K562 (cell line): ENCODE measurements around the gene COL6A1. TPM values are rescaled to one million over a fixed set of nuclear protein-coding genes. Genes with fewer than 3 reads are reported as not detected.

ENCODE experiments used
- ATAC-seq: fragments of 200-7000 bp; cut with Tn5 transposase; 3 replicates; pipeline ENCODE4 v1.9.1; 2020; ENCODE audit warnings: moderate library complexity
- BruUV-seq: library from RNA; stranded (reverse); fragments of 400-500 nt; replicated peaks from 2 replicates; lab custom pipeline; 2021; lab: Mats Ljungman, UMichigan
- CTCF ChIA-PET: fragments of 300-600 bp; formaldehyde crosslinking; extraction: SDS; loops from one replicate; lab custom pipeline; 2021; ENCODE audit warnings: low intra/inter-chr PET ratio; lab: Yijun Ruan, JAX
- POLR2A ChIA-PET: fragments of 300-600, 350-650 bp; sonication (Branson Sonifier 250); formaldehyde crosslinking; extraction: SDS; loops from one replicate; lab custom pipeline; 2021; ENCODE audit warnings: antibody characterized with exemption, inconsistent platforms; lab: Yijun Ruan, JAX
- DNase-seq, 4 experiments: peaks; one replicate each; pipeline versions ENCODE4 v3.0.0 to v3.0.0-alpha.2; 2011 to 2018; ENCODE audit warnings: low spot score in 3 of 4, mixed read lengths in 3 of 4; ENCODE audit errors: extremely low read depth in 1 of 4
- FAIRE-seq: peaks from 2 replicates; lab custom pipeline; 2011; peaks lifted over from hg19 to GRCh38; lab: Jason Lieb, UNC
- H2AFZ ChIP-seq: 2 replicates; pipeline ENCODE4 v1.6.0; 2011; ENCODE audit warnings: low read depth, low read length, control low read depth, inconsistent platforms
- H3K27ac ChIP-seq: fragments of 200-600 bp; 3 replicates; pipeline ENCODE4 v1.8.0; 2011; ENCODE audit warnings: low read depth, mild to moderate bottlenecking, control low read depth, inconsistent platforms, low read length, moderate library complexity, mixed read lengths; ENCODE audit errors: extremely low read depth
- H3K27me3 ChIP-seq, 2 experiments: fragments of 300-600 bp in 1 of 2; 2 replicates in 1 of 2; 3 replicates in 1 of 2; pipeline versions ENCODE4 v1.6.0 to v1.8.0; 2011; ENCODE audit warnings: inconsistent platforms in 2 of 2, low read length in 2 of 2, mild to moderate bottlenecking in 1 of 2, mixed read lengths in 1 of 2, moderate library complexity in 1 of 2; ENCODE audit not compliant: control insufficient read depth in 2 of 2, insufficient read depth in 2 of 2
- H3K36me3 ChIP-seq: fragments of 300-600 bp; 3 replicates; pipeline ENCODE4 v1.8.0; 2011; ENCODE audit warnings: mild to moderate bottlenecking, low read length, inconsistent platforms; ENCODE audit not compliant: control insufficient read depth, insufficient read depth
- H3K4me1 ChIP-seq, 2 experiments: fragments of 200-600 bp in 1 of 2; replicated peaks in 1 of 2; 2 replicates in 1 of 2; 3 replicates in 1 of 2; pipeline versions ENCODE4 v1.5.1 to v1.8.0; 2011; ENCODE audit warnings: inconsistent platforms in 2 of 2, low read length in 2 of 2, mild to moderate bottlenecking in 1 of 2, mixed read lengths in 1 of 2, moderate library complexity in 1 of 2; ENCODE audit not compliant: control insufficient read depth in 2 of 2, insufficient read depth in 2 of 2
- H3K4me2 ChIP-seq: 2 replicates; pipeline ENCODE4 v1.6.1; 2011; ENCODE audit warnings: low read length, control low read depth, inconsistent platforms, mixed read lengths; ENCODE audit not compliant: insufficient read depth
- H3K4me3 ChIP-seq: fragments of 200-600 bp; sonication (generic), shearing (Covaris generic); 2 replicates; pipeline ENCODE4 v1.5.1; 2016; ENCODE audit warnings: control low read depth, inconsistent platforms
- H3K79me2 ChIP-seq: fragments of 200-600 bp; 3 replicates; pipeline ENCODE4 v1.8.0; 2011; ENCODE audit warnings: low read length, inconsistent platforms; ENCODE audit not compliant: control insufficient read depth, insufficient read depth
- H3K9ac ChIP-seq, 2 experiments: 2 replicates each; pipeline versions ENCODE4 v1.6.0 to v1.6.1; 2011; ENCODE audit warnings: low read depth in 2 of 2, low read length in 2 of 2, control low read depth in 1 of 2, inconsistent platforms in 1 of 2, mild to moderate bottlenecking in 1 of 2, mixed read lengths in 1 of 2; ENCODE audit not compliant: insufficient read depth in 1 of 2
- H3K9me1 ChIP-seq: one replicate; pipeline ENCODE4 v1.6.0; 2011; ENCODE audit warnings: inconsistent platforms, mild to moderate bottlenecking, low read length, moderate library complexity; ENCODE audit not compliant: control insufficient read depth, insufficient read depth
- H3K9me3 ChIP-seq: replicated peaks from 2 replicates; pipeline ENCODE4 v1.5.1; 2011; ENCODE audit warnings: low read depth, low read length, inconsistent platforms; ENCODE audit not compliant: control insufficient read depth, insufficient read depth
- H4K20me1 ChIP-seq: replicated peaks from 2 replicates; pipeline ENCODE4 v1.6.1; 2011; ENCODE audit warnings: low read length, inconsistent platforms, mixed read lengths; ENCODE audit not compliant: control insufficient read depth, insufficient read depth
- MECOM ChIP-seq: fragments of 250-450 bp; sonication (Bioruptor Pico); IDR thresholded peaks from 2 replicates; pipeline ENCODE4 v1.8.0; 2022; ENCODE audit warnings: inconsistent platforms
- POLR2AphosphoS5 ChIP-seq: IDR thresholded peaks from 2 replicates; pipeline ENCODE4 v1.6.1; 2011; ENCODE audit warnings: mild to moderate bottlenecking, low read depth, low read length, moderate library complexity; ENCODE audit not compliant: control insufficient read depth, insufficient read depth
- SAFB2 ChIP-seq: fragments of 200-400 bp; formaldehyde crosslinking; IDR thresholded peaks from 2 replicates; pipeline ENCODE4 v1.6.1; 2018; ENCODE audit warnings: borderline replicate concordance, low read length, low read depth, moderate library complexity; ENCODE audit not compliant: severe bottlenecking
- ZKSCAN1 ChIP-seq: fragments of 150-350 bp; IDR thresholded peaks from 2 replicates; pipeline ENCODE4 v1.6.1; 2016; ENCODE audit warnings: low read depth, low read length
- WGBS: fragments of 100-300 bp; shearing (Covaris generic); methylation state at CpG from one replicate; pipeline ENCODE4 v1.1.6; 2016; ENCODE audit warnings: low coverage, mixed read lengths; ENCODE audit not compliant: insufficient coverage; ENCODE audit errors: missing lambda C conversion rate; 5-methylcytosine and 5-hydroxymethylcytosine counted together
- in situ Hi-C: fragments of 300-500 bp; cut with MboI; formaldehyde crosslinking; loops from 4 replicates; pipeline ENCODE4 v1.15.0; 2018; ENCODE audit warnings: inconsistent platforms, mixed read lengths
- intact Hi-C: fragments of 100-400 bp; cut with micrococcal nuclease; formaldehyde crosslinking; loops from 2 replicates; pipeline ENCODE4 v1.14.2; 2022
- polyA plus RNA-seq, 8 experiments: library from polyadenylated mRNA; depleted of rRNA in 4 of 8; stranded (reverse) in 5 of 8; unstranded in 3 of 8; fragments of >200 nt; fragmentation: Nextera tagmentation in 2 of 8; fragmentation: Illumina TruSeq in 1 of 8; extraction: Ambion mirVana in 2 of 8; extraction: Trizol in 1 of 8; gene quantifications; 2 replicates each; pipeline versions ENCODE4 v1.2.1 to v1.2.3, GENCODE V29; 2011 to 2014; ENCODE audit warnings: inconsistent platforms in 1 of 8, missing spikeins in 1 of 8
- total RNA-seq, 7 experiments: library from RNA; depleted of rRNA in 6 of 7; stranded (reverse); fragments of >200 nt in 6 of 7; fragmentation: Illumina TruSeq in 2 of 7; extraction: Trizol in 2 of 7; gene quantifications; 2 replicates each; pipeline versions ENCODE4 v1.2.1 to v1.2.3, GENCODE V29; 2011 to 2021; ENCODE audit warnings: low replicate concordance in 1 of 7
- TF ChIP-seq, protein P1 (sequence below), 2 experiments: fragments of 450-650 bp; conservative IDR thresholded peaks; 2 replicates each; pipeline ENCODE4 v1.6.1; 2017; ENCODE audit warnings: mild to moderate bottlenecking in 2 of 2, moderate library complexity in 2 of 2
- TF ChIP-seq, protein P2 (sequence below): fragments of 250-450 bp; sonication (Bioruptor Pico); IDR thresholded peaks from 2 replicates; pipeline ENCODE4 v1.4.0; 2020; ENCODE audit warnings: mild to moderate bottlenecking, moderate library complexity
- TF ChIP-seq, protein P3 (sequence below): fragments of 450-650 bp; IDR thresholded peaks from 2 replicates; pipeline ENCODE4 v1.7.0; 2016; ENCODE audit warnings: borderline replicate concordance

The COL6A1 gene
- total and polyA plus RNA-seq, 9 of the 15 experiments (the other 6 are each of a cell fraction or from before 2014, with no cell fraction given): 0.07 to 1.3 (median 0.14) TPM; not detected in 3

DNA sequence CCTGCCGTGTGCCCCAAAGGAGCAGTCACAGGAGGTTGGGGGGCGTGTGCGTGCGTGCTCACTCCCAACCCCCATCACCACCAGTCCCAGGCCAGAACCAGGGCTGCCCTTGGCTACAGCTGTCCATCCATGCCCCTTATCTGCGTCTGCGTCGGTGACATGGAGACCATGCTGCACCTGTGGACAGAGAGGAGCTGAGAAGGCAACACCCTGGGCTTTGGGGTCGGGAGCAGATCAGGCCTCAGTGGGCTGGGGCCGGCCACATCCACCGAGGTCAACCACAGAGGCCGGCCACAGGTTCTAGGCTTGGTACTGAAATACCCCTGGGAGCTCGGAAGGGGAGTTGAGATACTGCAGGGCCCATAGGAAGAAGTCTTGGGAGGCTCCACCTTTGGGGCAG lies 23.5 kb downstream of the COL6A1 start:
- peaks cover 0 to 49% of the 10 kb centered on the region in 2 experiments; a peak in 2 of 5 replicates for H3K4me1 ChIP-seq
- H3K9me3 ChIP-seq: no peaks in the 10 kb centered on the region; the same call in 1 of the 2 replicates
- CTCF ChIA-PET: no interaction called here
- no peaks in the 10 kb centered on the region for H3K36me3 ChIP-seq
- no peaks in the 10 kb centered on the region for H3K9me1 ChIP-seq
- intact Hi-C loops (no loop called here), in situ Hi-C loops (no loop called here)
- ATAC-seq: no peak
- H3K4me3 ChIP-seq: no peak overlapping the region
- H4K20me1 ChIP-seq: no peaks in the 10 kb centered on the region
- no peak overlapping the region for H3K4me2 ChIP-seq
- H3K79me2 ChIP-seq: no peaks in the 10 kb centered on the region
- no peak for FAIRE-seq
- POLR2A ChIA-PET: interaction anchor here (1.4 kb wide), 1 partner anchor 11 kb away, joined by 5 read pairs; no protein-coding TSS in a partner anchor
- DNase-seq: no peak
- H3K9ac ChIP-seq: no peak overlapping the region
- 2% methylated on average over 11 of the region's 12 CpGs for WGBS
- no peak overlapping the region for H3K27ac ChIP-seq
- no peak overlapping the region for H2AFZ ChIP-seq
- TF ChIP-seq MECOM: no peak
- TF ChIP-seq, protein P1, sequence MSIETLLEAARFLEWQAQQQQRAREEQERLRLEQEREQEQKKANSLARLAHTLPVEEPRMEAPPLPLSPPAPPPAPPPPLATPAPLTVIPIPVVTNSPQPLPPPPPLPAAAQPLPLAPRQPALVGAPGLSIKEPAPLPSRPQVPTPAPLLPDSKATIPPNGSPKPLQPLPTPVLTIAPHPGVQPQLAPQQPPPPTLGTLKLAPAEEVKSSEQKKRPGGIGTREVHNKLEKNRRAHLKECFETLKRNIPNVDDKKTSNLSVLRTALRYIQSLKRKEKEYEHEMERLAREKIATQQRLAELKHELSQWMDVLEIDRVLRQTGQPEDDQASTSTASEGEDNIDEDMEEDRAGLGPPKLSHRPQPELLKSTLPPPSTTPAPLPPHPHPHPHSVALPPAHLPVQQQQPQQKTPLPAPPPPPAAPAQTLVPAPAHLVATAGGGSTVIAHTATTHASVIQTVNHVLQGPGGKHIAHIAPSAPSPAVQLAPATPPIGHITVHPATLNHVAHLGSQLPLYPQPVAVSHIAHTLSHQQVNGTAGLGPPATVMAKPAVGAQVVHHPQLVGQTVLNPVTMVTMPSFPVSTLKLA (conservative IDR thresholded peaks at IDR 0.05): no peak
- TF ChIP-seq SAFB2: no peak
- TF ChIP-seq ZKSCAN1: no peak
- TF ChIP-seq, protein P2, sequence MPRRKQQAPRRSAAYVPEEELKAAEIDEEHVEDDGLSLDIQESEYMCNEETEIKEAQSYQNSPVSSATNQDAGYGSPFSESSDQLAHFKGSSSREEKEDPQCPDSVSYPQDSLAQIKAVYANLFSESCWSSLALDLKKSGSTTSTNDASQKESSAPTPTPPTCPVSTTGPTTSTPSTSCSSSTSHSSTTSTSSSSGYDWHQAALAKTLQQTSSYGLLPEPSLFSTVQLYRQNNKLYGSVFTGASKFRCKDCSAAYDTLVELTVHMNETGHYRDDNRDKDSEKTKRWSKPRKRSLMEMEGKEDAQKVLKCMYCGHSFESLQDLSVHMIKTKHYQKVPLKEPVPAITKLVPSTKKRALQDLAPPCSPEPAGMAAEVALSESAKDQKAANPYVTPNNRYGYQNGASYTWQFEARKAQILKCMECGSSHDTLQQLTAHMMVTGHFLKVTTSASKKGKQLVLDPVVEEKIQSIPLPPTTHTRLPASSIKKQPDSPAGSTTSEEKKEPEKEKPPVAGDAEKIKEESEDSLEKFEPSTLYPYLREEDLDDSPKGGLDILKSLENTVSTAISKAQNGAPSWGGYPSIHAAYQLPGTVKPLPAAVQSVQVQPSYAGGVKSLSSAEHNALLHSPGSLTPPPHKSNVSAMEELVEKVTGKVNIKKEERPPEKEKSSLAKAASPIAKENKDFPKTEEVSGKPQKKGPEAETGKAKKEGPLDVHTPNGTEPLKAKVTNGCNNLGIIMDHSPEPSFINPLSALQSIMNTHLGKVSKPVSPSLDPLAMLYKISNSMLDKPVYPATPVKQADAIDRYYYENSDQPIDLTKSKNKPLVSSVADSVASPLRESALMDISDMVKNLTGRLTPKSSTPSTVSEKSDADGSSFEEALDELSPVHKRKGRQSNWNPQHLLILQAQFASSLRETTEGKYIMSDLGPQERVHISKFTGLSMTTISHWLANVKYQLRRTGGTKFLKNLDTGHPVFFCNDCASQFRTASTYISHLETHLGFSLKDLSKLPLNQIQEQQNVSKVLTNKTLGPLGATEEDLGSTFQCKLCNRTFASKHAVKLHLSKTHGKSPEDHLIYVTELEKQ (CRISPR knock-in tag): no peak
- TF ChIP-seq POLR2AphosphoS5: no peak
- TF ChIP-seq, protein P3, sequence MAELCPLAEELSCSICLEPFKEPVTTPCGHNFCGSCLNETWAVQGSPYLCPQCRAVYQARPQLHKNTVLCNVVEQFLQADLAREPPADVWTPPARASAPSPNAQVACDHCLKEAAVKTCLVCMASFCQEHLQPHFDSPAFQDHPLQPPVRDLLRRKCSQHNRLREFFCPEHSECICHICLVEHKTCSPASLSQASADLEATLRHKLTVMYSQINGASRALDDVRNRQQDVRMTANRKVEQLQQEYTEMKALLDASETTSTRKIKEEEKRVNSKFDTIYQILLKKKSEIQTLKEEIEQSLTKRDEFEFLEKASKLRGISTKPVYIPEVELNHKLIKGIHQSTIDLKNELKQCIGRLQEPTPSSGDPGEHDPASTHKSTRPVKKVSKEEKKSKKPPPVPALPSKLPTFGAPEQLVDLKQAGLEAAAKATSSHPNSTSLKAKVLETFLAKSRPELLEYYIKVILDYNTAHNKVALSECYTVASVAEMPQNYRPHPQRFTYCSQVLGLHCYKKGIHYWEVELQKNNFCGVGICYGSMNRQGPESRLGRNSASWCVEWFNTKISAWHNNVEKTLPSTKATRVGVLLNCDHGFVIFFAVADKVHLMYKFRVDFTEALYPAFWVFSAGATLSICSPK: no peak
- H3K27me3 ChIP-seq: peaks cover 5 to 41% of the 10 kb centered on the region in 2 experiments; a peak in 3 of 5 replicates
- no TSS peak for BruUV-seq
